Right cardiac atrium (tissue), 5 donors: ENCODE measurements around the gene GABRD. TPM values are rescaled to one million over a fixed set of nuclear protein-coding genes. Genes with fewer than 3 reads are reported as not detected.

ENCODE experiments used
- ATAC-seq, 2 donors: fragments of 200-7000 bp; cut with Tn5 transposase; one replicate each; pipeline versions ENCODE4 v1.8.0 to v1.9.1; 2020; ENCODE audit warnings: moderate library complexity in 2 of 2, mild to moderate bottlenecking in 1 of 2
- DNase-seq, 3 donors: peaks; one replicate each; pipeline ENCODE4 v3.0.0-alpha.2; 2020
- H3K27ac ChIP-seq: one replicate; pipeline ENCODE4 v1.5.1; 2013; ENCODE audit warnings: mild to moderate bottlenecking, low read length, control low read depth, moderate library complexity
- H3K27me3 ChIP-seq: one replicate; pipeline ENCODE4 v1.6.1; 2013; ENCODE audit not compliant: control insufficient read depth, insufficient read depth
- H3K4me1 ChIP-seq: one replicate; pipeline ENCODE4 v1.6.1; 2013; ENCODE audit warnings: low read length; ENCODE audit not compliant: control insufficient read depth, insufficient read depth
- H3K4me3 ChIP-seq: one replicate; pipeline ENCODE4 v1.5.1; 2013; ENCODE audit warnings: low read length, control low read depth
- H3K9me3 ChIP-seq: one replicate; pipeline ENCODE4 v1.6.1; 2013; ENCODE audit warnings: low read length; ENCODE audit not compliant: control insufficient read depth
- WGBS: extraction: QIAGEN DNeasy Blood & Tissue Kit; methylation state at CpG from one replicate; pipeline ENCODE4 v1.1.7; 2013; 5-methylcytosine and 5-hydroxymethylcytosine counted together
- intact Hi-C, 4 donors: fragments of 100-400 bp; cut with DNase I; formaldehyde crosslinking; loops; one replicate each; pipeline versions ENCODE4 v1.11.0 to v1.14.0; 2022 to 2023
- polyA plus RNA-seq: library from polyadenylated mRNA; stranded (reverse); fragments of 200-250 nt; gene quantifications from one replicate; pipeline ENCODE4 v1.2.3, GENCODE V29; 2013
- total RNA-seq, 4 donors: library from RNA; stranded (reverse); fragmentation: NEBNext Ultra II Directional; extraction: Animal tissue kit (Norgen Biotek cat#: 25700); gene quantifications; one replicate each; pipeline ENCODE4 v1.2.1, GENCODE V29; 2021
- donor health status: healthy with polysubstance abuse.
- donor health status: DM: no; HTN: yes; CAD: no.
- donor health status: DM: no; HTN: no; CAD: no.
- donor health status: DM: no; HTN: yes; CAD: no; lungs with severe emphysema.
- donor health status: DM: yes; HTN: yes; CAD: no.

The GABRD gene
- total and polyA plus RNA-seq, 5 donors: 0.26 to 0.85 (median 0.46) TPM; not detected in 1

DNA sequence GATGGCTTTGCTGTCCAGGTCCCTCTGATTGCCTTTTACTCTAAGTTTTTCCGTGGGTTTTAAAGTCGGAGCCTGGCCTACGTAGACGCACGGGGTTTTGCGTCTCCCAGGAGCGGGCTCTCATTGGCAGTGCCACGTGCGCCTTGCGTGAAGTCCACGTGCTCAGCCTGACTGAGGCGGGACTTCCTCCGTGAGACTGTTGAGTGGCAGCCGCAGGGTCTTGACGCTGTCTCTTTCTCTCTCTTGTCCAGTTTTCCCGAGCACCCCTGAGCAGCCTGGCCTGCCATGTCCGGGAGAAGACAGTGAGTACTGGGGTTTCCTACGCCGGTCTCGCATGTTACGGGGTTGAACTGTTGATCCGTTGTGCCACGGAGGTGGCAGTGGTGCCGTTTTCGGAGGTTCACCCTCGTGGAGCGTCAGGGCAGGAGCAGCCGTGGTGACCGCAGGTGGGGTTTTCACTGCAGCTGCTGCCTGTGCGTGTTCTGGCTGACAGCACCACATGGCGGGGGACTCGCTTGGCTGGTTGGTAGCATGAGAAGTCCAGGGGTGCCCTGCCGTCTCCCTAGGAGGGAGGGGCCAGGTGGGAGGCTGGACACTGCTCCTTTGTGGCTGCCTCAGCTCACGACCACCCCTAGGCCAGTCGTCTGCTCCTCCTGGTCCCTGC is 40.3 kb downstream of the GABRD start:
- Histone ChIP-seq H3K4me3 (no peak overlapping the region), H3K4me1 (no peaks in the 10 kb centered on the region), H3K9me3 (no peaks in the 10 kb centered on the region), H3K27me3 (no peaks in the 10 kb centered on the region), H3K27ac (no peak overlapping the region)
- WGBS: 89% methylated on average over 35 of the region's 35 CpGs
- DNase-seq (peak in 1 of 3 donors; percentile 52), ATAC-seq (no peak)
- intact Hi-C loops: no loop called here

DNA sequence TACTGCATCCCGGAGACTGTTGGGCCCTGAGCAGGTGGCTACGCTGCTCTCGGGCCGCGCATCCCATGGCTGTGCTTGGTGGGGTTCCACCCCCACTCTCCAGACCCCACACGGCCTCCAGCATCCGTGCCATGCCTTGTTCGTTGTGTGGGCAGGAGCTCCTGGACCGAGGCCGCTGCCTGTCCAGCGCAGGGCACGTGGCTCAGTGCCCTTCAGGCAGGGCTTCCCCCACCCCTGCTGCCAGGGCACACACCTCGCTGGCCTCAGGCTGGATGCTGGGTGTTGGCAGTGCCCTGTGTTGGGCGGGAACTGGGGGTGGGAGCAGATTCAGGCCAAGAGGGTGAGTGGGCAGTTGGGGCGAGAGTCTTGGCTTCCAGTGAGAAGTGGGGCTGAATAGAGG is 40.9 kb downstream of the GABRD start:
- Histone ChIP-seq H3K4me3 (no peak overlapping the region), H3K27ac (no peak overlapping the region), H3K27me3 (no peaks in the 10 kb centered on the region), H3K9me3 (no peaks in the 10 kb centered on the region), H3K4me1 (no peaks in the 10 kb centered on the region)
- WGBS: 82% methylated on average over 15 of the region's 15 CpGs
- no peak for ATAC-seq
- intact Hi-C loops: no loop called here
- DNase-seq: peak in 1 of 3 donors; percentile 21

DNA sequence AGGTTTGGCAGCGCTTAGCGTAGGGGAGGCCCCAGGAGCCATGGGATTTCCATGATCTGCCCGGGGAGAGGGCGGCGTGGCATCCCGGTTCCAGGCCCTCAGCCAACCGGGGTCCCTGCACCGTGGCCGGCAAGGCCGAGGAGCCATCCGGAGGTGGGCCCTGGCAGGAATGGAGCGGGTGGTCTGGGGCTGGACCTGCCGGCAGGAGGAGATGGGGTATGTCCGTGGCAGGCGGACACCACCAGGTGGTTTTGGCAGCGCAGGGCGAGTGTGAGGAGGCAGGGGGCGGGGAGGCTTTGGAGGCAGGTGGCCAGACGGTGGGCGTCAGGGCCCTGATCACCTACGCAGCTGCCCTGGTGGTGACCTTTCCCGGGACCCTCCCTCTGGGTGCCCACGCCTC is 41.4 kb downstream of the GABRD start:
- Histone ChIP-seq H3K4me1 (no peaks in the 10 kb centered on the region), H3K27me3 (no peaks in the 10 kb centered on the region), H3K27ac (no peak overlapping the region), H3K4me3 (no peak overlapping the region), H3K9me3 (no peaks in the 10 kb centered on the region)
- intact Hi-C loops: no loop called here
- ATAC-seq (peak in 1 of 2 donors; percentile 31), DNase-seq (peak in 1 of 3 donors; percentile 56)
- 92% methylated on average over 23 of the region's 23 CpGs for WGBS

DNA sequence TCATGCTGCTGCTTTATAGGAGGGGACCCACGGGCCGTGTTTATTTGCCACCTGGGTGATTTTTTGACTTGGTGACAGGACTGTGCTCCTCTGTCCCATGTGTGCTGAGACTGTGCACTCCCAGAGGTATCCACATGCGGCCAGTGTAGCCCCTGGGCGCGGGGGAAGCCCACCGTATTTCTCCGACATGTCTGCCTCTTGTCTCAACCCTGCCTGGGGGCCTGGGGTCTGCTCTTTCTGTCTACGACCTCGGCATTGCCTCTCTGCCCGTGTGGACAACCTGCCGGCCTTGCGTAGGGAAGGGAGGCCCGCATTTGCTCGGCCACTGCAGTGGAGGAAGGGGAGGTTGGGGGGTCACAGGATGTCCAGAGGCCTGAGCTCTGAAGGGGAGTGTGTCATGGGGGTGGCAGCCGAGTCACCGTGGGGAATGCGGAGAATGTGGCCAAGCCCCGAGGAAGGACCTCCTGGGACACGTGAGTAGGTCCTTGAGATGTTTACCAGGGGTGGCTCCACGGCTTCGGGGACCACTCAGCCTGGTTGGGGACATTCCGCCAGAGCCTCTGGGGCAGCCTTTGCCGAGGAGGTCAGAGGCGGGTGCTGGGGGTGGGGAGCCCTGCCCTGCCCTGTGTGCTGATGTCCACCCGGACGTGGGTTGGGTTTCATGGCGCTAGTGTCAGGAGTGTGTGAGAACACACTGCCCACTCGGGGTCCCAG is 42.1 kb downstream of the GABRD start:
- ATAC-seq (peak; percentile 22 to 24), DNase-seq (peak in 1 of 3 donors; percentile 41)
- Histone ChIP-seq H3K27me3 (no peaks in the 10 kb centered on the region), H3K27ac (no peak overlapping the region), H3K4me3 (no peak overlapping the region), H3K9me3 (no peaks in the 10 kb centered on the region), H3K4me1 (no peaks in the 10 kb centered on the region)
- 79% methylated on average over 28 of the region's 28 CpGs for whole genome bisulfite sequencing
- intact Hi-C loops: no loop called here

DNA sequence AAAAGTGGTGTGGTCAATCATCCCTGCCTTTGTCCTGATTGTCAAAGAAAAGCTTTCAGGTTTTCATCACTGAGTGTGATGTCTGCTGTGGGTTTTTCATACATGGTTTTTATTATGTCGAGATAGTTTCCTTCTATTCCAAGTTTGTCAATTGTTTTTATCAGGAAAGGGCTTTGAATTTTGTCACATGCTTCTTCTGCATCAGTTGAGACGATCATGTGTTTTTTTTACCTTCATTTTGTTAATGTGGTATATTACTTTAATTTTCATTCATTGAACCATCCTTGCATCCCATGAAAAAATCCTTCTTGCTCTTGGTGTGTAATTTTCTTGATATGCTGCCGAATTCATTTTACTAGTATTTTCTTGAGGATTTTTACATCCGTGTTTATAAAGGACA is 46.6 kb downstream of the GABRD start:
- no peaks in the 10 kb centered on the region for H3K4me1 ChIP-seq
- no peak overlapping the region for H3K4me3 ChIP-seq
- H3K9me3 ChIP-seq: no peaks in the 10 kb centered on the region
- no peak for ATAC-seq
- DNase-seq: no peak
- intact Hi-C loops: no loop called here
- H3K27me3 ChIP-seq: no peaks in the 10 kb centered on the region
- H3K27ac ChIP-seq: no peak overlapping the region
- WGBS: 90% methylated on average over 4 of the region's 4 CpGs

DNA sequence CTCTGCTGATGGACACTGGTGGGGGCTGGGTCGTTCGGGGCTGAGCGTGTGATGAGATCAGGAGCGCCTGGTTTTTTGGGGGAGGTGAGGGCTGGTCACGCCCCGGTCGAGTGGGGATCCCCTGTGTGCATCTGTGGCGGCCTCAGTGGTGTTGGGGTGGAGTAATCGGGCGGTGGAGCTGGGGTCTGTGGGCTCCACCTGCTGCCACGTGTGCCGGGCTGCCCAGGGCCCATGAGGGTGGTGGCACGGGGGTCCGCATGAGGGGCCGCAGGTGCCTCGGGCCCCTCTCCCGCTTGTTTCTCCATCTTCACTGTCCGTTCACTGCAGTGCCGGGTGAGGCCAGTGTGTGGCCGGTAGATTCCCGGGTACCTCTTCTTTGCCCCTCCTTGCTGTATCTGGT is 48.2 kb downstream of the GABRD start:
- Histone ChIP-seq H3K4me3 (no peak overlapping the region), H3K27ac (no peak overlapping the region), H3K27me3 (no peaks in the 10 kb centered on the region), H3K9me3 (no peaks in the 10 kb centered on the region), H3K4me1 (no peaks in the 10 kb centered on the region)
- ATAC-seq (no peak), DNase-seq (peak in 1 of 3 donors; percentile 5)
- intact Hi-C loops: no loop called here
- 91% methylated on average over 21 of the region's 21 CpGs for WGBS

DNA sequence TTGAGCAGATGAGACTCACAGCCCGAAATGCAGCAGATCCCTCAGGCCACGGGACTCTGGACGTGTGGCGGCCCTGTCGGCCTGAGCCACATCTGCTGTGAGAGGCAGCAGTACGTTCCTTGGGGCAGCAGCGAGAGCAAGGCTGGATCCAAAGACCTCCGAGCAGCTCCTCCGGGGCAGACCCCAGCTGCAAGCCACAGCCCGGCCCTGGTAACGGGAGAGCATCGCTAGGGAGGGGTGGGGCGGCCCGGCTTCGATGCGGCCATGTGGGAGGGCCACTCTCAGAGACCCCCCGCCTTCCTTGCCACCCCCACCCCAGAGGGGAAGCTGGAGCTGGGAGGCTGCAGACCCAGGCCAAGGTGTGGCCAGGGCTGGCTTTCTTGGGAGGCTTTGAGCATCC is 48.8 kb downstream of the GABRD start:
- DNase-seq (peak in 1 of 3 donors; percentile 41), ATAC-seq (no peak)
- no peaks in the 10 kb centered on the region for H3K27me3 ChIP-seq
- intact Hi-C loops: no loop called here
- no peak overlapping the region for H3K27ac ChIP-seq
- H3K4me3 ChIP-seq: no peak overlapping the region
- WGBS: 88% methylated on average over 17 of the region's 17 CpGs
- H3K4me1 ChIP-seq: no peaks in the 10 kb centered on the region
- H3K9me3 ChIP-seq: no peaks in the 10 kb centered on the region

DNA sequence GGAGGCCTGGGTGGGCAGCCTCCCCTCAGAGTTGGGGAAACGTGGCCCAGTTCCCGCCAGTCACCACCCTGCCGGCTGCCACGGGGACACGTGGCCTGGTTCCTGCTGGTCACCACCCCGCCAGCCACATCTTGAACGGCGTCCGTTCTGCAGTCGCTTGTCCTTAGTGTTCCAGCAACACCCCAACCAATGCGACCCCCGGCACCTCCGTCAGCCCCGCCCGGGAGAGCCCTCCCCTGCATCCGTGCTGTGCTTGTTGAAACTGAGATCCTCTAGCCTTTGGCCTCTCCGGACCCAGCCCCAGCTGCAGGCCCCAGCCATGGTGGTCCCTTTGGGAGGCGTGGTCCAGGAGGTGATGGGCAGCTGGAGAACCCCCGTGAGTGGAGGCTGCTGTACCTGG is 49.8 kb downstream of the GABRD start:
- 93% methylated on average over 19 of the region's 19 CpGs for WGBS
- Histone ChIP-seq H3K27me3 (no peaks in the 10 kb centered on the region), H3K4me1 (no peaks in the 10 kb centered on the region), H3K9me3 (no peaks in the 10 kb centered on the region), H3K27ac (no peak overlapping the region), H3K4me3 (no peak overlapping the region)
- ATAC-seq: no peak
- intact Hi-C loops: no loop called here
- DNase-seq: peak in 1 of 3 donors; percentile 54

DNA sequence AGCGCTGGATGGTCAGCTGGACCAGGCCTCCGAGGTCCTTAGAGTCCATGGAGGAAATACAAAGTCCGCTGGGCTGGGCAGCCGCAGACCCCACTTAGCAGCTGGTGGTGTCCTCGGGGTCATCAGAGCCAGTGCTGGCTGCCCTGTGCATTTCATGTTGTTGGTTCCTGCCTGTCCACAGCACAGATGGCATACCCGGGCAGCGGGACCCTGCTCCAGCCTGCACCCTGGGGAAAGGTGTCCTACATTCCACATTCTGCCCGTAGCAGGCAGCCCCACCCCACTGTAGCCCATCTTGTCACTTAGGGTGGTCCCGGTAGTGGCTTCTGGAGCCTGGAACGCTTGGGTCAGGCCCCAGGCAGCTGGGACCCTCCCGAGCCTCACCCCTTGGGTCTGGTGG is 50.9 kb downstream of the GABRD start:
- ATAC-seq (no peak), DNase-seq (peak in 1 of 3 donors; percentile 35)
- 93% methylated on average over 11 of the region's 11 CpGs for WGBS
- H3K27me3 ChIP-seq: no peaks in the 10 kb centered on the region
- no peaks in the 10 kb centered on the region for H3K9me3 ChIP-seq
- H3K4me3 ChIP-seq: no peak overlapping the region
- H3K27ac ChIP-seq: no peak overlapping the region
- intact Hi-C loops: no loop called here
- H3K4me1 ChIP-seq: no peaks in the 10 kb centered on the region

DNA sequence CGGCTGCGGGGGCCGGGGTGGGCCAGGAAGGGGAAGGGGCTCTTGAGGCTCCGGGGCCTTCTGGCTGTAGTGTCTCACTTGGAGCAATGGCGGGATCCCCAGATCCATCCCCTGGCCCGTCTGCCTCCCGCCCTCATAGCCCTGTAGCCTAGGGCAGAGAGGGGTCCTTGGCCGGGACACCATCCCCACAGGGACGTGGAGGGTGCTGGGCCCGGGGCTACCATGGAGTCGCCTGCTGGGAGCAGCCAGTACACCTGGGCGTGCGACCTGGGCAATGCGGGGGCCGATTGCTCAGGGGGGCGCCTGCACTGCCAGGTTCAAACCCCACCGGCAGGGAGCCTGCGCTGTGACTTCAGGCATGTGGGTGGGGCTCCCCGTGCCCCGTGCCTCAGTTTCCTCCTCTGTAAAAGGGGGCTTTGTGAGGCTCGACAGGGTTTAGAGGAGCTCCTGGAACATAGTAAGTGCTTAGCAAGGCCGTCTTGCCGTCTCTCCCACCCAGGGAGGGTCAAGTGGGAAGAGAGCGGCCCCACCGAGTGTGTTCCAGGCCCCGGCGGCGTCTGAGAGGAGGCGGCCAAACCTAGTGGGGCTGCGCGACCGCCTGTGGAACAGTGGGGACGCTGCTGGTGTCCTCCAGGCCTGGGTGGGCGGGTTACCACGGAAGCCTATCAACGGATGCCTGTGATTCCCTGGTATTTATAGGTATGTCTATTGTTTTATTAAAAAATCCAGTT is 51.8 kb downstream of the GABRD start:
- H3K27me3 ChIP-seq: no peaks in the 10 kb centered on the region
- H3K9me3 ChIP-seq: no peaks in the 10 kb centered on the region
- WGBS: 87% methylated on average over 36 of the region's 36 CpGs
- H3K27ac ChIP-seq: no peak overlapping the region
- no peak overlapping the region for H3K4me3 ChIP-seq
- intact Hi-C loops: no loop called here
- DNase-seq (peak in 1 of 3 donors; percentile 44), ATAC-seq (no peak)
- H3K4me1 ChIP-seq: no peaks in the 10 kb centered on the region
